ENCODE measurements around the gene RBM47. TPM values are rescaled to one million over a fixed set of nuclear protein-coding genes. Genes with fewer than 3 reads are reported as not detected.

Gene RBM47
- total RNA-seq, 2 experiments from 2014 or later, result 0.27 to 0.92 TPM

DNA sequence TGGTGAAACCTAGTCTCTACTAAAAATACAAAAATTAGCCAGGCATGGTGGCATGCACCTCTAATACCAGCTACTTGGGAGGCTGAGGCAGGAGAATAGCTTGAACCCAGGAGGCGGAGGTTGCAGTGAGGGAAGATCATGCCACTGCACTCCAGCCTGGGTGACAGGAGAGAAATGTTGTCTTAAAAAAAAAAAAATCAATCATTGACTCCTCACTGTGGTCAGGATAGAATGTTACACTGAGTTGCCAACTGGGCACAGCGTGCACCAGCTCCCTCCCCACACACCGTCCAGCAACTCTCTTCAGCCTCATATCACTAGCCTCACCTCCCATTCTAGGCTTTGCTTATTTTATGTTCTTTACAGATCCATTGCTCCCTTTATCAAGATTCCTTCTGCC lies 215.0 kb downstream of the RBM47 start:
- ChIA-PET POLR2A (no interaction called here), CTCF (no interaction called here)

DNA sequence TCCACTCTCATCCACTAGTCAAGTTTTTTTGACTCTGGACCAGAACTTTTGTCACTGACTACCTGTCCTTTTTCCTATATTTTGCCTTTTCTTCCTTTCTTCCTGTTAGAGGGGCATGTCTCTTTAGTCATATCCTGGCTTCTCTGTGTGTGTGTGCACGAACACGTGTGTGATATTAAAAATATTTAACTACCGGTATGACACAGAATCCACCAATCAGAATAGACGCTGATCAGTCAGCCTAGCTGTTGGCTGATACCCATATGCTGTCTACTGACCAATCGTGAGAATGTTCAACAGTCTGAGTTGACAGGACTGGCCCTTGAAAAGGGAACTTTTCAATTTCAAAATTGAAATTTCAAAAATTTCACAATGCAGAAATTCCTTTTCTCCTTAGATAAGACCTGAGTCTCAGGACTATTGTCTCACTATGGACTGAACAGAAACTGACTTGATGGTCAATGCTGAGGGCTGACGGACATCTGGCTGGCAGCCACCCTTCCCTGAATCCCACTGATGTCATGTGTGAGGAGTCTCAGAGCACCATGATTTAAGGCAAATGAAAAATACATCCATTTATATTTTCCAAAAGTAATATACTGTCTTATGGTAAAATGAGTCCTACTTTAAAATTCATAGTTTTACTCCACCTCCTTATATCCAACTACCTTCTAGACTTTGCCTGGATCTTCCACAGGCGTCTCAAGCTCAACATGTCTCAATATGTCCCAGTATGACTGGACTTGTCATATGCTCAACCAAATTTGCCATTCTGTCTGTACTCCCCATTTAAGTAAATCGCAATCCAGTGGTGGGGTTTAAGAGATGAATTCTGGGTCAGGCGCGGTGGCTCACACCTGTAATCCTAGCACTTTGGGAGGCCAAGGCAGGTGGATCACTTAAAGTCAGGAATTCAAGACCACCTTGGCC lies 216.5 kb downstream of the RBM47 start:
- ATAC-seq (ENCODE audit: poor library complexity), result no peak
- H3K27ac Mint-ChIP-seq, result no peak overlapping the region

More for the DNA sequence above, 215.0 kb downstream of the RBM47 start:
- Histone ChIP-seq H3K27me3 (ENCODE audit: control insufficient read depth in 1 of 2, insufficient read depth in 2 of 2, low read length in 2 of 2) (no peaks in the 10 kb centered on the region), H3K4me1 (ENCODE audit: insufficient read depth, low read length) (no peaks in the 10 kb centered on the region), H3K36me3 (ENCODE audit: insufficient read depth, low read length) (no peaks in the 10 kb centered on the region), H3K9me3 (ENCODE audit: control insufficient read depth in 1 of 2, insufficient read depth in 1 of 2, low read length in 2 of 2) (no peaks in the 10 kb centered on the region), H3K27ac (ENCODE audit: low read depth in 1 of 2, low read length in 2 of 2) (no peak overlapping the region), H3K4me3 (ENCODE audit: low read length) (no peak overlapping the region)
- Mint-ChIP-seq H3K4me3 (no peak overlapping the region), H3K27me3 (no peaks in the 10 kb centered on the region), H3K4me1 (ENCODE audit: low read depth) (no peaks in the 10 kb centered on the region), H3K9me3 (no peaks in the 10 kb centered on the region), H3K36me3 (ENCODE audit: low read depth) (no peaks in the 10 kb centered on the region), H3K27ac (no peak overlapping the region)
- TF ChIP-seq, protein P1, sequence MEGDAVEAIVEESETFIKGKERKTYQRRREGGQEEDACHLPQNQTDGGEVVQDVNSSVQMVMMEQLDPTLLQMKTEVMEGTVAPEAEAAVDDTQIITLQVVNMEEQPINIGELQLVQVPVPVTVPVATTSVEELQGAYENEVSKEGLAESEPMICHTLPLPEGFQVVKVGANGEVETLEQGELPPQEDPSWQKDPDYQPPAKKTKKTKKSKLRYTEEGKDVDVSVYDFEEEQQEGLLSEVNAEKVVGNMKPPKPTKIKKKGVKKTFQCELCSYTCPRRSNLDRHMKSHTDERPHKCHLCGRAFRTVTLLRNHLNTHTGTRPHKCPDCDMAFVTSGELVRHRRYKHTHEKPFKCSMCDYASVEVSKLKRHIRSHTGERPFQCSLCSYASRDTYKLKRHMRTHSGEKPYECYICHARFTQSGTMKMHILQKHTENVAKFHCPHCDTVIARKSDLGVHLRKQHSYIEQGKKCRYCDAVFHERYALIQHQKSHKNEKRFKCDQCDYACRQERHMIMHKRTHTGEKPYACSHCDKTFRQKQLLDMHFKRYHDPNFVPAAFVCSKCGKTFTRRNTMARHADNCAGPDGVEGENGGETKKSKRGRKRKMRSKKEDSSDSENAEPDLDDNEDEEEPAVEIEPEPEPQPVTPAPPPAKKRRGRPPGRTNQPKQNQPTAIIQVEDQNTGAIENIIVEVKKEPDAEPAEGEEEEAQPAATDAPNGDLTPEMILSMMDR (IDR thresholded peaks at IDR 0.05), result no peak
- DNase-seq, result no peak
- no peak for ATAC-seq (ENCODE audit: poor library complexity)
- intact Hi-C loops (cut with DNase I, micrococcal nuclease), result loop anchor here in 1 of 2 experiments (5.0 kb wide), 1 partner anchor 478 kb away; no protein-coding TSS in a partner anchor

DNA sequence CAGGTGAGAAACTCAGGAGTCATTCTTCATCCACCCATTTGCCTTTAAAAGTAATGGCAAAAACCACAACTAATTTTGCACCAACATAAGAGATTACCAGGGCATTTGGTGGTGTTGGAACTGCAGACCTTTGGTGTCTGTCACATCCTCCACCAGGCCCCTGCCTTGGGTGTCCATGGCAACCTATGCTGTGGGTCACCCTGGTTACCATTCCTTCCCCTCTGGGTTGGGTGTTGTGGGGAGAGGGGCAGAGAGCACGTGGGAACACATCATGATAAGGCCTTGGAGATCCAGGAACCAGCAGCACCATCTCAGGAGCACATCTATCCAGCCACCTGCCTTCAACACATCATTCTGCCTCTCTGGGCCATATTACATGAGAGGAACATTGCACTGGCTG lies 217.3 kb downstream of the RBM47 start:
- Mint-ChIP-seq H3K27me3 (no peaks in the 10 kb centered on the region), H3K36me3 (ENCODE audit: low read depth) (no peaks in the 10 kb centered on the region), H3K4me3 (no peak overlapping the region), H3K4me1 (ENCODE audit: low read depth) (no peaks in the 10 kb centered on the region), H3K9me3 (peaks cover 4% of the 10 kb centered on the region), H3K27ac (no peak overlapping the region)
- H3K9me3 ChIP-seq (ENCODE audit: control insufficient read depth in 1 of 2, insufficient read depth in 1 of 2, low read length in 2 of 2), result no peaks in the 10 kb centered on the region
- ChIA-PET POLR2A (no interaction called here), CTCF (no interaction called here)
- intact Hi-C loops (cut with DNase I, micrococcal nuclease), result no loop called here
- no peaks in the 10 kb centered on the region for H3K36me3 ChIP-seq (ENCODE audit: insufficient read depth, low read length)
- no peak overlapping the region for H3K4me3 ChIP-seq (ENCODE audit: low read length)
- H3K27ac ChIP-seq (ENCODE audit: low read depth in 1 of 2, low read length in 2 of 2), result no peak overlapping the region
- no peak for DNase-seq
- no peak for ATAC-seq (ENCODE audit: poor library complexity)
- TF ChIP-seq, protein P1 (IDR thresholded peaks at IDR 0.05), result no peak
- no peaks in the 10 kb centered on the region for H3K4me1 ChIP-seq (ENCODE audit: insufficient read depth, low read length)
- no peaks in the 10 kb centered on the region for H3K27me3 ChIP-seq (ENCODE audit: control insufficient read depth in 1 of 2, insufficient read depth in 2 of 2, low read length in 2 of 2)

More for the DNA sequence above, 216.5 kb downstream of the RBM47 start:
- Histone ChIP-seq H3K4me3 (ENCODE audit: low read length) (no peak overlapping the region), H3K27ac (ENCODE audit: low read depth in 1 of 2, low read length in 2 of 2) (no peak overlapping the region), H3K27me3 (ENCODE audit: control insufficient read depth in 1 of 2, insufficient read depth in 2 of 2, low read length in 2 of 2) (no peaks in the 10 kb centered on the region), H3K36me3 (ENCODE audit: insufficient read depth, low read length) (no peaks in the 10 kb centered on the region), H3K4me1 (ENCODE audit: insufficient read depth, low read length) (no peaks in the 10 kb centered on the region), H3K9me3 (ENCODE audit: control insufficient read depth in 1 of 2, insufficient read depth in 1 of 2, low read length in 2 of 2) (no peaks in the 10 kb centered on the region)
- no peaks in the 10 kb centered on the region for H3K4me1 Mint-ChIP-seq (ENCODE audit: low read depth)
- ChIA-PET POLR2A (no interaction called here), CTCF (no interaction called here)
- H3K4me3 Mint-ChIP-seq, result no peak overlapping the region
- H3K9me3 Mint-ChIP-seq, result no peaks in the 10 kb centered on the region
- no peaks in the 10 kb centered on the region for H3K36me3 Mint-ChIP-seq (ENCODE audit: low read depth)
- no peaks in the 10 kb centered on the region for H3K27me3 Mint-ChIP-seq
- TF ChIP-seq, protein P1 (IDR thresholded peaks at IDR 0.05), result no peak
- intact Hi-C loops (cut with DNase I, micrococcal nuclease), result no loop called here
- no peak for DNase-seq

Measured in CD4-positive, alpha-beta T cell (primary cell).